NCI-H1105 treated with DMSO at 0.1 percent for 48 hours (cell line): ENCODE measurements around the gene ARNT2.
"Not testable (repeated sequence)": the region's sequence is repeated elsewhere in the genome, so short reads cannot be mapped to it uniquely, and the experiment has no call there.

ENCODE experiments used
- DNase-seq: peaks from one replicate; lab custom pipeline; 2025; lab: John Stamatoyannopoulos, UW

The ARNT2 gene

GRCh38 chr15:80618685-80619400 lies 214.7 kb downstream of the ARNT2 start:
- DNase-seq = no peak

GRCh38 chr15:80619680-80620079 lies 215.5 kb downstream of the ARNT2 start:
- no peak for DNase-seq

- no peak for DNase-seq
Observed at GRCh38 chr15:80620141-80620540, 216.0 kb downstream of the ARNT2 start.

DNA sequence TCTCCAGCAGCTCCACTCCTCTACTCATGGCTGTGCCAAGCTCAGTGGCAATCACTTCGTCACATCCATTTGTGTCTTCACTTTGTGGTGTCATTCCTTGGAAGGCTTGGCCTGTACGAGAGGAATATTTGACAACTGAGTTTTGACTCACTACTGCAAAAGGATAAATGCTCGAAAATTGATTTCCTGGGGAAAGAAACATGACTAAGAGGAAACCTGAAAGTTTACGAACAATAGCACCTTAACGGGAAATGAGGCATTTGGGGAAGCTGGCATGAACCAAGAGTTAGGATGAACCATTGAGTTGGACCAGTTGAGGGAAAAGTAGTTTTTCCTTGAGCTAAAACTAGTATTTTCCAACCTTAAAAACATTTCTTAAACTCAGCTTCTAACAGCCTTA lies 216.7 kb downstream of the ARNT2 start:
- DNase-seq = no peak

DNA sequence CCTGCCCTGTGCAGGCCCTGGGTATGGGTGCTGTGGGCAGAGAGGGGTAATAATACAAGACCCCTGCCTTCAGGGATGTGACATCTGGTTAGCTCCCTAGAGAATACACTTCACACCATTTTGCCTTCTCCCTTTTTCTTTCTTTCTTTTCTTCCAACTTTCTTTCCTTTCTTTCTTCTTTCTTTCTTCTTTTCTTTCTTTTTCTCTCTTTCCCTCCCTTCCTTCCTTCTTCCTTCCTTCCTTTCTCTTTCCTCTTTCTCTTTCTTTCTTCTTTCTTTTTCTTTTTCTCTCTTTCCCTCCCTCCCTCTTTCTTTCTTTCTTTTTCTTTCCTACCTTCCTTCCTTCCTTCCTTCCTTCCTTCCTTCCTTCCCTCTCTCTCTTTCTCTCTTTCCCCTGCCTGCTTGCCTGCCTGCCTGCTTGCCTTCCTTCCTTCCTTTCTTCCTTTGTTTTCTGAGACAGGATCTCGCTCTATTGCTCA lies 222.5 kb downstream of the ARNT2 start:
- DNase-seq = no peak

DNA sequence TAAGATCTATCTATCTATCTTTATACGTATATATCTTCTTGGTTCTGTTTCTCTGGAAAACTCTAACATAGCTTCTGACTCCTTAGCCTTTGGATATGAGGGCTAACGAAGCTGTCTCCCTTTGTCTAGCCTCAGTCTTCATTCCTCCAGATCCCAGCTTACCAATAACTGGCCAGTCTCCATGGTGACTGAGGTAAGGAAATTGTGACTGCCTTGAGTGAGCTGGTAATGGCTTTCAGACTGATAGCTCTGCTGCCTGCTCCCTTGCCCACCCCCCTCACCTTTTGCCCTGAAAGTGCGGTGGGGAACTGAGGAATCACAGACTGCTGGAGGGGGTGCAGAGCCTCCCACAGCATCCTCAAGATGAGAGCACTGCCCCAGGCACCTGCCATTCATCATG lies 225.2 kb downstream of the ARNT2 start:
- DNase-seq = no peak

GRCh38 chr15:80630981-80631380 lies 226.8 kb downstream of the ARNT2 start:
- DNase-seq = no peak

GRCh38 chr15:80633221-80633620 lies 229.0 kb downstream of the ARNT2 start:
- DNase-seq = no peak

- DNase-seq = no peak
Observed at GRCh38 chr15:80635953-80636352, 231.8 kb downstream of the ARNT2 start.

GRCh38 chr15:80636675-80637074 lies 232.5 kb downstream of the ARNT2 start:
- no peak for DNase-seq

DNA sequence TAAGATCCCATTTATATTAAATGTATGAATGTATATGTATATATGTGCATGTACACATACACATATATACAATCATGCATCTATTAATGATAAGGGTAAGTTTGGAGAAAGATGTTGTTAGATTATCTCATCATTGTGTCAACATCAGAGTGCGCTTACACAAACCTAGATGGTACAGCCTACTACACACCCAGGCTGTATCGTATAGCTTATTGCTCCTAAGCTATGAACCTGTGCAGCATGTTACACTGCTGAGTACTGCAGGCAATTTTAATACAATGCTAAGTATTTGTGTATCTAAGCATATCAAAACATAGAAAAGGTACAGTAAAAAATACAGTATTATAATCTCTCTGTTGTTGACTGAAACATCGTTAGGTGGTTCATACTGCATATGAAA lies 233.6 kb downstream of the ARNT2 start:
- DNase-seq = no peak

GRCh38 chr15:80638553-80639167 lies 234.5 kb downstream of the ARNT2 start:
- no peak for DNase-seq

- DNase-seq = no peak
Observed at GRCh38 chr15:80639168-80639555, 235.0 kb downstream of the ARNT2 start.

GRCh38 chr15:80640531-80641121 lies 236.4 kb downstream of the ARNT2 start:
- no peak for DNase-seq

DNA sequence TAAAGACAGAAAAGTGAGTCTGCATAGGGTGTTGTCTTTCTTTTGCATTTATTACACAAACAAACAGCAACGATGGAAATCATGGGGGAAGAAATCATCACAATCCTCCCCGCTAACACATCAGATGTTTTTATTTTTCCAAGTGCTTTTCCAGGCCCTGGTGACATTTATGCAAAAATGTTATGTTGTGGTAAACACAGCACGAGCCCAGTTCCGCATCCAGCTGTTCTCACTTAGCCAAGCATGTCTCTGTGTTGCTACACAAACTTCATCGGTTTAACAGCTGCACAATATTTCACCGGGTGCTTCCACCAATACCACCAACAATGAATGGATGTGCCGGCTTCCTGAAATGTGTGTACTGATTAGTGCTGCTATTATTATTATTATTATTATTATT lies 237.2 kb downstream of the ARNT2 start:
- no peak for DNase-seq

GRCh38 chr15:80643431-80643951 lies 239.3 kb downstream of the ARNT2 start:
- DNase-seq = no peak

DNA sequence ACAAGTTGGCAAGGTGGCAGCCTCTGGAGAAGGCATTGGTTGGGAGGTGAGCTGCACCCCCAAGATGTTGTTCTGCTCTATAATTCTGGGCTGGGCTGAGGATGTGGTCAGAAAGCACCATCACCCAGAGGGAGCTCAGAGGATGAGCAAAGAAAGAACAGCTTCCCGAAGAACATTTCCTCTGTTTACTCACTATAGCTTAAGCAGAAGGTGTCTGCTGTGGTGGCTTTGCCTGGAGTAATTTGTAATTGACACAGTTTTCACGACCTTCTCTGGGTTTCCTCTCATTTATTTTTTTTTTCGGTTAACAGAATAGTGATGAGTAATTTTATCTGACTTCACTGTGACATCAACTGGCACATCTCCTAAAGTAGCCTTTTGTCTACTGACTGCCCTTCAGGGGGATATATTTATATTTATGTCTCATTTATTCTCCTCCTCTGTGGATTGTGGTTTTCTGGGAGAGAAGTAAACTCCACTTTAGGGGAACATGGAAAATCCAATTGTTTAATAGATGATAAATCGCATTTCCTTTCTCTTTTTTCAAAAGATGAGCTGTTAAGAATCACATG lies 241.4 kb downstream of the ARNT2 start:
- no peak for DNase-seq

DNA sequence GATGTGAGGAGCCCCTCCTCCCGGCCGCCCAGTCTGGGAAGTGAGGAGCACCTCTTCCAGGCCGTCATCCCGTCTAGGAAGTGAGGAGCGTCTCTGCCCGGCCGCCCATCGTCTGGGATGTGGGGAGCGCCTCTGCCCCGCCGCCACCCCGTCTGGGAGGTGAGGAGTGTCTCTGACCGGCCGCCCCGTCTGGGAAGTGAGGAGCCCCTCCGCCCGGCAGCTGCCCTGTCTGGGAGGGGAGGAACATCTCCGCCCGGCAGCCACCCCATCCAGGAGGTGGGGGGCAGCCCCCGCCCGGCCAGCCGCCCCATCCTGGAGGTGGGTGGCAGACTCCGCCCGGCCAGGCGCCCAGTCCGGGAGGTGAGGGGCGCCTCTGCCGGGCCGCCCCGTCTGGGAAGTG lies 243.2 kb downstream of the ARNT2 start:
- DNase-seq = not testable (repeated sequence)
